HG03565 (cell line): ENCODE results near the gene ZIC1.

Experiments used
- ATAC-seq: cut with Tn5 transposase; IDR thresholded peaks from one replicate; pipeline ENCODE4 v1.9.1; 2021; ENCODE audit warnings: mild to moderate bottlenecking, moderate library complexity; ENCODE audit not compliant: unreplicated experiment

The ZIC1 gene

DNA sequence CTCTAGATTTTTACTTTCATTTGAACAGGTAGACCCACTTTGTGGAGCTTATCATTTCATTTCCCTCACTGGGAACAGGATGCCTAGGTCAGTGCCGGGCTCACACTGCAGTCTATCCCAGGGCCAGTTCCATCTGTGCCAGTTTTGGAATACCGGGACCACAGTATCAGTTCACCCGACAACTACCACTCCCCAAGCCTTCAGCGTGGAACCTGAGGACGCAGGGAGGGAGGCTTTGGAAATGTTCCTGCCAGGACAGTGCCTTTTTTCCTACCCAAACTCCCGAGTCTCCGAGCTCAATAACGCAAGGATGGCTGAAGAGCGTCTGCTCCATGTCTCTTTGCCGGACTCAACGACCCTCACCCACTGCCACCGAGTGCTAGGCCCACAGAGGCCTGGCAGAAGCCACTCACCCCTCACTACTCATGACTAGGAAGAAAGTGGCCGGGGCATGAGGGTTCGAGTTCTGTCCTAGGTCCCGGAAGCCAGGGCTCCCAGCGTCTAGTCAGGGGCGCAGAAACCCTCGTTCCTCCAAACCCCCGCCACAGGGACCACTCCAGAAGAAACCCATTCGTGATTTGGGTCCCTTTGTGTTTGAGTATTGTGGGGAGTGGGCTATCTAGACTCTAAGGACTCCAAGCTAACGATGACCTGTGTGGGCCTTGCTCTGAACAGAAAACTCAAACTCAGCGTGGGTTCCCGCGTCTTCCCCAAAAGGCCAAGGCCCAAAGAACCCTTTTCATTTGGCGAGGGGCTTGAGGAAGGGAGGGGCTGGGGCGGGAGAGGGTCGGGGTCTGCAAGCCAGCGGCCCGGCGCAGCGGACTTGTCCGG lies 11.4 kb downstream of the ZIC1 start:
- no peak for ATAC-seq

DNA sequence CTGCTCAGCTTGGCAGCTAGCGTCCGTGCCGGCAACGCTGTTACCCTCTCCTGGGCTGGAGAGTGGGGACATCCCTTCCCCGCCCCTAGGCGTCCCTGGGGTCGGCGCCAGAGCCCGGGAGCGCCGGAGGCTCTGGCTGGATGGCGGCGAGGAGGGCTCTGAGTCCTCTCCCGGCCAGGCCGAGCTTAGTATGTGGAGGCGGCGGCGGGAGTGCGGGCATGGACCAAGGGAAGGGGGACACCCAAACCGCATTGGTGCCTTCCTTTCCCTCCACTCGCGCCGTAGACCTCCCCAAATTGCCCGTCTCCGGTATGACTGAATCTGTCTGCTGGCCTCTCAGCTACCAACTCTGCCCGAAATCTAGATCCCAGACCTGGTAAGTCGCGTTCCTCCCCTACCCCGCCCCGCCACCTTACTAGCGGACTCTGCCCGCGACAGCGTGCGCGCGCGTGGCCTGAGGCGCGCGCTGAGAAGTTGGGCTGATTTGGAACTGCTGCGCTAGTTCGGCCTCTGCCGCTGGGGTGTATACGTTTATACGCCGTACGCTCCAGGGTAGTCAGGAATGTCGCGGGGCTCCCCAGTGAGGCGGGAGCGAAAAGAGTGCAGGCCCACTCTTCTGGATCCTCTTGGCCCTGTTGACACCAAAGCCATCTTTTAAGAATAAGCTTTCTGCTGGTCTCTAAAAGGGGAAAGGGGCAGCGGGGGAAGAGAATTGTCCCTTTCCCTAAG lies 12.2 kb downstream of the ZIC1 start:
- ATAC-seq = no peak

DNA sequence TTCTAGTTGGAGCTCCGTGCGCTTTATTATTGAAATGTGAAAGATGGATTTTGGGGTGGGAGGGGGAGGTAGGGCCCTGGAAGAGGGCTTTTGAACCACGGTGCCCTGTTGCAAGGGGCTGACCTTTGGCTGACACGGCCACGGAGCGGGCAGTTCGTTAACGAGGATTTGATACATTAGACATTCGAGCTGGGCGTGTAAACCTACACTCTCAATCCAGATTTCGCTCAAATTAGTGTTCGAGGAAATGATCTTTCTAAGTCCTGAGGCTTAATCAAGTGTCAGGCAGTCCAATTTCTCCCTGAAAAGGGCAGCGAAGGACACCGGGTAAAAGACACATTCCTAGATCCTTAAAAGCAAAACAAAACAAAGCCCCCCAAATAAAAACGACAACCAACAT lies 13.0 kb downstream of the ZIC1 start:
- no peak for ATAC-seq

DNA sequence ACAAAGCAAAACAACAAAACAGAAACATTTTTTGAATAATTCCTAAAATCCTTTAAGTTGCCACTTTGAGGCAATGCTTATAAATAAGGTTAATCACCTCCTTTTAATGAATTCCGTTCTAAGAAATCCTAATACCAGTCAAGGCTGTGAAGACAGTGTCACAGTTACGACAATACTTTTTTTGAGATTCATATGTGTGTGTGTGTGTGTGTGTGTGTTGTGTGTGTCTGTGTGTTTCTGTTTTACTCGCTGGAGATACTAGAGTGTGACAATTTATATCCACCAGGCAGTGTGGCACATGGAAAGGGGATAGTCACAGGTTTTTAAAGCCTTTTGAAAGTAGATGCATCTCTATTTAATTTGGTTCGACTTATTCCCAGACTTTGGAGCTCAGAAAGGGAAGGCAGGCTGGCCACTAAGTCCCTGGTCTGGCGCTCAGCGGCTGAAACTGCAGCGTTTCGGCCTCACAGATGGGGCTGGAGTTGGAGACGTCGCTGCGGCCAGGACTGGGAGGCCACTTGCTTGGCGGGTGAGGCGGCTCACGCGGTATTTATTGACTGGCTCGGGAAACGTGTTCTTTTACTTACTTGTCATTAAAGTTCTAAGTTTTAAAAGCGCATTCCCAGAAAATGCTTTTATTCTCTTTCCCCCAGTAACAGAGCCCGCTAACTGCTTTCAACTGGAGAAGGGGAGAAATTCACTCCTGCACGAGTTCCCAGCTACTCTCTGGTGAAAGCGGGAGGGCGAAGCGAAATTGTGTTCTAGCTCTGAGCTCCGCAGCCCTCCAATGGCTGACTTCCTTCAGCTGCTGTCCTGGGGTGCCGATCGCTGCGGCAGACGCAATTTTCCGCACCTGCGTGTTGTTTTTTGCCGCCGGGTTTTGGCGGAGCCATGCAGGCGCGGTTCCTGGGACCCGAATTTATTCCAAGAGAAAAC lies 13.7 kb downstream of the ZIC1 start:
- ATAC-seq = no peak

DNA sequence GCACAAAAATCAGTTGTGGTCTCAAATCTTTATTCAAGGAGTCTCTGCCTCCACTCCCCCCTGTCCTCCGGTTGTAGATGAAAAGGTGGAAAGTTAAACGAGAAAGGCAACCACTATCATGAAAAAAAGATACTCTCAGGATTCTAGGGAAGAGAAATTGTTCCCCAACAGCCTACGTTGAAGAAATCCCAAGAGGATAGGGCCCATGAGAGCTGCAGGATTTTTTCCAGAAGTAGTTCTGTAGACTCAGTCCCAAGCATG lies 14.3 kb downstream of the ZIC1 start:
- ATAC-seq = no peak

DNA sequence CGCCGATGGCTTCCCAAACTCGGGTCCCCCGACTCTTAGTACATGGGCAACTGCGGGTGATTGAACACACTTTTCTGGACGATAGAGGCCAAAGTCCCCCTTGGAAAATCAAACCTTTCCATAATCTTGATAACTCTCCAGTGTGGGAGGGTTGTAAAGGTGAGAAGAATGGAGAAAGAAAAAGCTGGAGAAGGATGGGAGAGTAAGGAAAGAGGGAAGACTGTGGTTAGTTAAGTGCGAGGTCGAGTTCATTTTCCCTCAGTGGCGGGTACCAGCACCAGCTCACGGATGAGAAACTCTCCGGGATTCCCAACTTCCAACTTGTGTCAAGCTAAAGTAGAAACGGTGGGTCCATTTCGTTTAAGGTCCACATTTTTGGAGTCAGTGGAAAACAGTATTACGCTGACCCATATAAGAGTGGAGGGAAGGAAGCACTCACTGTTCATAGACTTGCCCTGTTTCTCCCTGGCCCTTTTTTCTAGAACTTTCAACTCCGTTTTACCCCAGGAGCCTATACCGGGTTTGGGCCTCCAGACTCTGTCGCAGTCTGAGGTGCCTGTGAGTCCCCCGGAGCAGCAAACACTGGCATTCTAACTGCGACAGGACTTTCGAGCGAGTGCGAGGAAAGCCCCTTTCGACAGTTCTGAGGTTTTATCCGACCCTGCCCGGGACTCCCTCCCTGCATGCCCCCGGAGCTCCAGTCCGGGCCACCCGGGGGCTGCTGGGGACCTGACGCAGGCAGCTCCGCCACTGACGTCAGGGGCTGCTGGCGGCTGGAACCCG lies 14.8 kb downstream of the ZIC1 start:
- no peak for ATAC-seq

DNA sequence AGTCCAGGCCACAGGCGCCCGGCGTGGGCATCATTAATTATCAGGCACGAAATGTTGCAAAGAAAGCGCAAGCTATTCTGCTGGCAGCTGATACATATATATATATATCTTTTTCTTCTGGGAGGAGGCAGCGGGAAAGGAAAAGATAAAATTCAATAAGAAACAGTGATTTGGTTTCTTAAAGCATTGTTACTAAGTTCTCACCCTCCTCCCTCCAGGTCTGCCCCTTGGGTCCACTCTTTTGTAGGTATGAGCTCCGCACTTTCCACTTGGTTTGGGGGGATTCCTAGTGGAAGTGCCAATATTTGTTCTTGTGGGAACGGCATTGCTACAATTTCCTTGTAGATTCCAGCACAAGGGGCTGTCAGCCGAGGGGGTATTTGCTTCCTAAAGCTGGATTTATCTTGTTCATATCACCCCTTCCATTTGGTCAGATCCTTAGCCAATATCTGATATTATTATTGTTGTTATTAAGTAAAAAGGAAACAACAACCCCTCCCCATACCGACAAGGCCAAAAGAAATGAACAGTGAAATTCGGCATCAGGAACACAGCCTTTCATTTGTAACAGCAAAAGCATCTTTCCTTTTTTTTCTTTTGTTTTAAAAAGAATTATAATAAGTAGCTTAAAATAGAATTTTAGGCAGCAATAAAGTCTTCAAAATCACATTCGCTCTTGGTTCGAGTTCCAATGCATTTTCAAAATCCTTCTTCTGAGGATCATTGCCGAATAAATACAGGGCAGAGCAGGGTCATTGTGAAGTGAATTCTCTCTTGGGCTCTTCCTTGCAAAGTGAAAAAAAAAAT lies 15.6 kb downstream of the ZIC1 start:
- no peak for ATAC-seq

DNA sequence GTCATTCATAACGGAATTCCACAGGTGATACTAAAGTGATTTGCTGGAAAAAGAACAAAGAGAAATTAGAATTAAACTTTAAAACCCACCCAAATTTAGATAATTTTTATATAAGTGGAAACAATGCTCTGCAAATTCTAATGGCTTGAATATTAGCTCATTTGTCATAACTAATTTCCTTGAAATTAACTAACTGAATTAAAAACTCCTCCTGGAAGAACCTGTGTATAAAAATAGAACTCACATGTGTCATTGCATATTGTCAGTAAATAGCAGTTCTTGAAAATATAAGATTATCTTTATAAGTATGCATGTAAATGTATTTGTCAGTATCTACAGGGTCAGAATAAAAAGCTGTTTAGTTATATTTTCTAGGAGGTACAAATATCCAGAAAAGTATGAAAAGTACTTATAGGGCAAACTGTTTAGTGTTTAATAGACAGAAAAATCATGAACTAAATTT lies 16.3 kb downstream of the ZIC1 start:
- ATAC-seq = no peak

DNA sequence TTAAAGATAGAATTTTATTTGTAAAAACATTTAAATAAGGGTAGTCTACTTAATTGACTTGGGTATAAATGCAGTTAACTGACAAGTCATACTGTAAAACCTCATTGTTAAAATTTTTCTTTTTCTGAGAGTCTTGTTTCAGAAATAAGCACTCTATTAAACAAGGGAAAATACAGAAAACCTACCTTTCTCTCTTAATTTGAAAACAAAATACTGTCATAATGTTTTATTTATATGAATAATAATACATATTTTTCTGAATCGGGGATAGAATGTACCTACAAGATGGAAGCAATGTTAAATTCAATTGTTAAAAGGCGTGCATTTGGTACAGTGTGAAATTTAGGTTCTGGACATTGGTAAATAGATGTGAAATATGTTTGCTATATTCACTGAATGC lies 17.8 kb downstream of the ZIC1 start:
- ATAC-seq = no peak

DNA sequence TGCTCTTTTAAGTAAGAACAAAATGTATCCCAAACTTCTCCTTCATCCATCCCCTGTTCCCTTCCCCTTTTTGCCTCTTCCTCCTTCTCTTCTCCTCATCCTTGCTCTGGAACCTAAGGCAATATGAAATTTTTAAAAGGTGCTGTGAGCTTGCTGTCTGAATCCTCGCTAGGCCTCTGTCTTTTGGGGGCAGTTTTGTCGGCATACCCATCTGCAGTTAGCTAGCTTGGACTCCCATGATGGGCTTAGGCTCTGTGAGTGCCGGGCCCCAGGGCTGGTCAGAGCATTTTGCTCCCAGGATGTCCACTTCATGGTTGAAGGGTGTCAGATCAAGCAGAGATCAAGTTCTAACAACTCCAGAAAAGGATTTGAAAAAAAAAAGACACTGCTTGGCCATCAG lies 18.6 kb downstream of the ZIC1 start:
- no peak for ATAC-seq

DNA sequence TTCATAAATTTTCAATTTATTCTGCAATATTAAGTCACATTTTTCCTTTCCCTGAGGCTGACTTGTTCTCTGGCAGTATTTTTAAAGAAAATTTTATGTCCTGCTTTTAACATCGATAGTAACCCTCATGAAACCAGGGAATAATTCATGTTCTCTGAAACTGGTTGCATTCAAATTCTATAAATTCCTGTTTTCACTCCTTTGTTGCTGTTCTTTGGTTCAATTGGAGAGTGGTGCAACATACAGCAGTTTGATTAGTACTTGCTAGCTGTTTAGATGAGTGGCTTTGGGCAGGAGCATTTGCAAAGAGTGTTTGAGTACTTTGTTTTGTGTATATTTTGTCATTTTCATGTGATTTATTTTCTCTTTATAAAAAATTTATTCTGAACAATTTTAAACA lies 19.2 kb downstream of the ZIC1 start:
- ATAC-seq = no peak

DNA sequence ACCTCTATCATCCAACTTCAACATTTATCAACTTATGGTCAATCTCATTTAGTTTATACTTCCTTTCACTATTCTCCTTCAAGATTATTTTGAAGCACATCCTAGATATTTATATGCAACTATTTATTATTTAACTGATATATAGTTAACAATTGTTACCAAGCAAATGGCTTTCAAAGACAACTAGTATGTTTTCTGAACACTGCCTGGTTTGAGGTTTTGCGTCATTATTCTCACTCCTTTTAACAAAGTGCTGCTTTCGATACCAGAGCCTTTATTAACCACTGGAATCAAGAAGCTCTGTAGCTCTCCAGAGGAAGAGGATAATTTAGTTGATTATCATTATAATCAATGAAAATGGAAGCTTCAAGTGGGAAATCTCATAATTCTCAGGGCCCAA lies 19.6 kb downstream of the ZIC1 start:
- ATAC-seq = no peak

DNA sequence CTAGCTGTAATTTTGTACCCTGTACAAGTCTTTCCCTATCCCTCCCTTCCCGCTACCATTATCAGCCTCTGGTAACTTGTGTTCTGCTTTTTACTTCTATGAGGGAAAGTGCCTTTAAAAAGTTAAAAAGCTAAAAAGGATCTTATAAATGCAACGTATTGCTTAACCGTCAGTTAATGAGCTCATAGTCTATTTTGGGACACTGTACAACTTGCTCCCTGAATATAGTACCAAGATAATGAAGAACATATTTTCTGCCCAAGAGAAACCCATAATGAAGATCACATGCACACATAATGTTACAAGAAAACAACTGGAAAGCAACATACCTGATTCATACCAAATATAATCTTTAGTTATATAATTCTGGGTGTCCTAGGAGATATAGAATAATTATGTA lies 22.6 kb downstream of the ZIC1 start:
- no peak for ATAC-seq

DNA sequence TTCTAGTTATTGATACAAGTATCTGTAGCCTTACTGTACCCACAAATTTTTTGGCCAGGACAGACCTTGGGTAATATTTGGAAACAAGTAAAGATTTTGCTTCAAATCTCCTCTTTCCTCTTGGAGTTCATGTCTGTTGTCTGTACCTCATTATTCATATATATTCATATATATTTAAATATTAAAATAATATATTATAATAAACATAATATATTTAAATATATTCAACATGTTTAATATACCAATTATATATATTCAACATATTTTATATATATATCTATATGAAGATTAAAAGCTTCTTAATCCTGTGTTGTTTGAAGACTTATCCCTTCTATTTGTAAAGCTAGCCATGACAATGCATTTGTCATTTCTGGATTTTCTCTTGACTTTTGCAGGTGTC lies 38.1 kb downstream of the ZIC1 start:
- ATAC-seq = no peak

DNA sequence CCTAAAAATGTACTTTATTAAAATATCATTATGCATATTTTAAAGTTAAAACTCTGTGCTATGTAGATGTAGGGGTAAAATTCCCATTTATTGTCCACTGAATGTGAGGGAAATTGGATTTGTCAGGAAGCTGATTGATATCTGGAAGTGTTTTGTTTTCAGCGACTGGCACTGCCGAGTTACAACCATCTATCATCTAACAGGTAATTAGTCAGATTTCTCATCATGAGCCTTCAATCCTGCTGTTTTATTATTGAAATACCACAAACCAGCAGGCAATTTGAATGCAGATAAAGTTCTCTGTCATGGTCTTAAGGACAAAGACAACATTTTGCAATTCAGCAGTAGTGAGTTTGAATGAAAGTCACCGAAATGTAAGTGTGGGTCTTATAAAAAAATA lies 40.5 kb downstream of the ZIC1 start:
- no peak for ATAC-seq

DNA sequence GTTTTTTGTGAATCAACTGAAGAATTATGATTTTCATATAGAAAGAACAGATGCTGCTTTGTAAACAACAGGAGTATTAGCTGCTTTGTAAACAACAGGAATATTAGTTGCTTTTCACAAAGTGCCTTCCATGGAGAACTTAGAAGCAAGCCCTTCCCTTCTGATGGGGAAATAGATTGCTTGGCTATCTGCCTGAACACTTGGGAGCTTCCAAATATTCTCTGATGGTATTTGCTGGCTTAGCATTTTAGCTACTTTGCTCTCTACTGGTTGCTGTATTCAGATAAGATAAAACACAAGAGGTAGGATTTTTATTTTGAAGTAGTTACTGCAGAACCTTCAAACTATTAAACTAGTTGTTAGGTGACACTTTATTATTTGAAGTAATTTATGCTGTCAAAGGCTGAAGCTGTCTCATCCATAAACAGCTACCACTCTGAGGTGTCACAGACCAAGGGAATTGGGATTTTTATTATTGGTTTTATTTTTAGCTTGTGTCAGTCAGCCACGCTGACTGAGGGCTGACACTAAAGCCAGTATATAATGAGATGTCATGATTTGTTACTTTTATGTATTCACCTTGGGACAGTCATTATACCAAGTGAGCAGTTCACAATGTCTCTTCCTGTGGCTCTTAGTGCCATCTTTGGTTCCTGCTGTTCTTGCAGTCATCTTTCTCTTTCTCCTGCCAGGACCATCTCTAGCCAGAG lies 50.0 kb downstream of the ZIC1 start:
- no peak for ATAC-seq

DNA sequence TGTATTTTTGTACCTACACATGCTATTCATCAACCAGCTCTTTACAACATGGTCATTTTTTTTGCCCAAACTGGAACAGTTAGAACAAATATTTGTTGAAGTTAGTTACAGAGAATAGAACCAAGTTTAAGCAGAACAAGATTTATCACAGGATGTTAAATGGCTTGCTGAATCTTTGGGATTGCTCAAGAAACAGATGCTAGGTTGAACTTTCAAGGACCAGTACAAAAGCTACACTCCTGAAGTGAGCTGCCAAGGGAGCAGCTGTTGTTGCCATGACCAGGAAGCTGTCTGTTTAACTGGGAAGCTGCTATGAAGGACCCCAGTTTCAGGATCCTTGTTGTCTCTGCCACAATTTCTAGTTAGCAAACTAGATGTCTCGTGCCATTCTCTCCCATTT lies 53.7 kb downstream of the ZIC1 start:
- no peak for ATAC-seq
